Erythroblast (primary cell): ENCODE data around the gene CECR2.

Experiments used
- GATA1 ChIP-seq: IDR thresholded peaks from 2 replicates; pipeline ENCODE4 v1.6.1; 2011; ENCODE audit warnings: low read depth, mild to moderate bottlenecking, control low read depth, low read length, moderate library complexity
- POLR2A ChIP-seq: IDR thresholded peaks from 2 replicates; pipeline ENCODE4 v1.6.1; 2011; ENCODE audit warnings: mild to moderate bottlenecking, low read length

DNA sequence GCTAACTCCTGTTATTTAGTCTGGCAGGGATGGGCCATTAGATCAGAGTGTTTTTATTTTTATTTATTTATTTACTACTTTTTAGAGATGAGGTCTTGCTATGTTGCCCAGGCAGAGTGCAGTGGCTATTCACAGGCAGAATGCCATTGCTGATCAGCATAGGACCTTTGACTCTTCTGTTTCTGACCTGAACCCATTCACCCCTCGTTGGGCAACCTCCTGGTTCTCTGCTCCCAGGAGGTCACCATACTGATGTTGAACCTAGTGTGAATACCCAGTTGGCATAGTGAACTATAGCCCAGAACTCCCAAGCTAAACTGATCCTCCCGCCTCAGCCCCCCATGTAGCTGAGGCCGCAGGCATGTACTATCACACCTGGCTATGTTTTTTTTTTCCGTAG lies 16.5 kb upstream of the CECR2 start:
- TF ChIP-seq POLR2A = no peak
- no peak for TF ChIP-seq GATA1
